ENCODE measurements around the gene ALG9. TPM values are rescaled to one million over a fixed set of nuclear protein-coding genes. Genes with fewer than 3 reads are reported as not detected.
A peak's percentile ranks its signal among the peaks of the same experiment; 100 is the strongest.

ALG9 gene
- polyA plus RNA-seq, 1 donor (not counting 4 experiments of a cell fraction or from before 2014, with no cell fraction given), result 27.2 TPM

GRCh38 chr11:111871693-111872161, 346 bp upstream of the ALG9 start:
- peak overlapping the region; percentile 78 for H3K9ac ChIP-seq (ENCODE audit: control insufficient read depth, extremely low read depth, insufficient read depth, low read length)

GRCh38 chr11:111870522-111870885, 877 bp downstream of the ALG9 start:
- FAIRE-seq, result no peak
- peak overlapping the region; percentile 45 for H3K27ac ChIP-seq (ENCODE audit: control insufficient read depth, insufficient read depth, low read length)

More at GRCh38 chr11:111871693-111872161, 346 bp upstream of the ALG9 start:
- peaks cover 3% of the 10 kb centered on the region for H3K79me2 ChIP-seq (ENCODE audit: control insufficient read depth, insufficient read depth, low read length)
- no peak overlapping the region for H3K27ac ChIP-seq (ENCODE audit: control insufficient read depth, insufficient read depth, low read length)
- H2AFZ ChIP-seq (ENCODE audit: control insufficient read depth, low read length), result peak overlapping the region; percentile 95
- H4K20me1 ChIP-seq (ENCODE audit: control insufficient read depth, extremely low read depth, insufficient read depth, low read length), result no peaks in the 10 kb centered on the region
- H3K27me3 ChIP-seq (ENCODE audit: control insufficient read depth, extremely low read depth, insufficient read depth, low read length), result no peaks in the 10 kb centered on the region
- dilution Hi-C loops (cut with MboI; ENCODE audit: extremely low pct_ligation_motif_present, low sequenced_read_pairs), result no loop called here
- H3K9me3 ChIP-seq (ENCODE audit: control insufficient read depth, low read depth, low read length), result no peaks in the 10 kb centered on the region
- no peaks in the 10 kb centered on the region for H3K9me1 ChIP-seq (ENCODE audit: control insufficient read depth, extremely low read depth, insufficient read depth, low read length)
- H3K36me3 ChIP-seq (ENCODE audit: control insufficient read depth in 2 of 2, extremely low read depth in 1 of 2, insufficient read depth in 2 of 2, low read length in 2 of 2), result peaks cover 0 to 5% of the 10 kb centered on the region in 2 experiments
- H3K4me1 ChIP-seq (ENCODE audit: control insufficient read depth, extremely low read depth, insufficient read depth, low read length), result peaks cover 7% of the 10 kb centered on the region
- peak overlapping the region; percentile 74 to 86 (median 82) for H3K4me3 ChIP-seq (ENCODE audit: control insufficient read depth in 2 of 3, extremely low read depth in 1 of 3, insufficient read depth in 2 of 3, low read depth in 1 of 3, low read length in 3 of 3)
- no peak for DNase-seq (ENCODE audit: low read depth, low spot score)
- peak overlapping the region; percentile 79 for H3K4me2 ChIP-seq (ENCODE audit: control insufficient read depth, extremely low read depth, insufficient read depth, low read depth, low read length)
- FAIRE-seq, result no peak
- no peak for TF ChIP-seq CTCF (optimal IDR thresholded peaks at IDR 0.05 in 1 of 3, IDR thresholded peaks at IDR 0.05 in 1 of 3, conservative IDR thresholded peaks at IDR 0.05 in 1 of 3; ENCODE audit: extremely low read depth in 1 of 3, insufficient read depth in 2 of 3, low read length in 3 of 3)
- no peak for TF ChIP-seq EZH2 (IDR thresholded peaks at IDR 0.05; ENCODE audit: low read length)

More at GRCh38 chr11:111870522-111870885, 877 bp downstream of the ALG9 start:
- H3K9me1 ChIP-seq (ENCODE audit: control insufficient read depth, extremely low read depth, insufficient read depth, low read length), result no peaks in the 10 kb centered on the region
- peak overlapping the region; percentile 78 for H3K9ac ChIP-seq (ENCODE audit: control insufficient read depth, extremely low read depth, insufficient read depth, low read length)
- H3K4me2 ChIP-seq (ENCODE audit: control insufficient read depth, extremely low read depth, insufficient read depth, low read depth, low read length), result peak overlapping the region; percentile 79
- peaks cover 3% of the 10 kb centered on the region for H3K79me2 ChIP-seq (ENCODE audit: control insufficient read depth, insufficient read depth, low read length)
- dilution Hi-C loops (cut with MboI; ENCODE audit: extremely low pct_ligation_motif_present, low sequenced_read_pairs), result no loop called here
- peaks cover 0 to 8% of the 10 kb centered on the region in 2 experiments for H3K36me3 ChIP-seq (ENCODE audit: control insufficient read depth in 2 of 2, extremely low read depth in 1 of 2, insufficient read depth in 2 of 2, low read length in 2 of 2)
- H3K27me3 ChIP-seq (ENCODE audit: control insufficient read depth, extremely low read depth, insufficient read depth, low read length), result no peaks in the 10 kb centered on the region
- H2AFZ ChIP-seq (ENCODE audit: control insufficient read depth, low read length), result peak overlapping the region; percentile 95
- no peaks in the 10 kb centered on the region for H4K20me1 ChIP-seq (ENCODE audit: control insufficient read depth, extremely low read depth, insufficient read depth, low read length)
- H3K4me1 ChIP-seq (ENCODE audit: control insufficient read depth, extremely low read depth, insufficient read depth, low read length), result peaks cover 7% of the 10 kb centered on the region
- no peak for TF ChIP-seq EZH2 (IDR thresholded peaks at IDR 0.05; ENCODE audit: low read length)
- TF ChIP-seq CTCF (optimal IDR thresholded peaks at IDR 0.05 in 1 of 3, IDR thresholded peaks at IDR 0.05 in 1 of 3, conservative IDR thresholded peaks at IDR 0.05 in 1 of 3; ENCODE audit: extremely low read depth in 1 of 3, insufficient read depth in 2 of 3, low read length in 3 of 3), result no peak
- peak overlapping the region; percentile 74 to 86 (median 82) for H3K4me3 ChIP-seq (ENCODE audit: control insufficient read depth in 2 of 3, extremely low read depth in 1 of 3, insufficient read depth in 2 of 3, low read depth in 1 of 3, low read length in 3 of 3)
- no peak for DNase-seq (ENCODE audit: low read depth, low spot score)
- H3K9me3 ChIP-seq (ENCODE audit: control insufficient read depth, low read depth, low read length), result no peaks in the 10 kb centered on the region
